Spleen (tissue), 7 donors: ENCODE measurements around the gene CDK12.

Experiments used
- POLR2A ChIP-seq, 3 donors: fragments of 450-650 bp; IDR thresholded peaks; one replicate each; pipeline ENCODE4 v1.5.1; 2017; ENCODE audit warnings: antibody characterized with exemption in 3 of 3, mild to moderate bottlenecking in 1 of 3
- POLR2AphosphoS5 ChIP-seq, 3 donors: sonication (generic); formaldehyde crosslinking; IDR thresholded peaks; one replicate each; pipeline ENCODE4 v1.5.1; 2017; ENCODE audit warnings: antibody characterized with exemption in 3 of 3
- TF ChIP-seq, protein P1 (sequence below), 11 experiments: fragments of 200-600 bp in 7 of 11; fragments of 450-650 bp in 4 of 11; sonication (generic) in 4 of 11; IDR thresholded peaks in 8 of 11; conservative IDR thresholded peaks in 3 of 11; 1 replicate in 7 of 11; 2 replicates in 4 of 11; pipeline versions ENCODE4 v1.4.0 to v1.8.0; 2016 to 2021; ENCODE audit warnings: antibody characterized with exemption in 11 of 11, inconsistent platforms in 4 of 11, mild to moderate bottlenecking in 1 of 11
- donor health status: DM: no; HTN: no; CAD: no; lungs with moderate emphysema.
- donor health status: DM: no; HTN: no; CAD: no.
- donor health status: DM: no; HTN: no; CAD: no.

DNA sequence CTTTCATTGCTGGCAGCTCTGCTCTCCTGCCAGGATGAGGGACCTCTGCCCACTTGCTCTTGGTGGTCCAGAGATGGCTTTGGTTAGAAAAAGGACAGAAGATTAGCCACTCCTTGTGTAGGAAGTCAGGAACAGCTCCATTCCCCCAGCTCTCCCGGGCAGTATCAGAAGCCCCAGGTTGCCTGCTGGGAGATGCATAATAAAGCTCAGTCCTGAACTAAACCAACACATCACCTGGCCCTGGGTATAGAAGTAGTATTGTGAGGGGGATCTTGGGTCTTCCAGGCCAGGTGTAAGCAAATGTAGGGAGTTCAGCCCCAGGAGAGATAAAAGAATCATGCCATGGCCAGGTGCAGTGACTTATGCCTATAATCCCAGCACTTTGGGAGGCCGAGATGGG lies 94.1 kb downstream of the CDK12 start:
- TF ChIP-seq, protein P1, sequence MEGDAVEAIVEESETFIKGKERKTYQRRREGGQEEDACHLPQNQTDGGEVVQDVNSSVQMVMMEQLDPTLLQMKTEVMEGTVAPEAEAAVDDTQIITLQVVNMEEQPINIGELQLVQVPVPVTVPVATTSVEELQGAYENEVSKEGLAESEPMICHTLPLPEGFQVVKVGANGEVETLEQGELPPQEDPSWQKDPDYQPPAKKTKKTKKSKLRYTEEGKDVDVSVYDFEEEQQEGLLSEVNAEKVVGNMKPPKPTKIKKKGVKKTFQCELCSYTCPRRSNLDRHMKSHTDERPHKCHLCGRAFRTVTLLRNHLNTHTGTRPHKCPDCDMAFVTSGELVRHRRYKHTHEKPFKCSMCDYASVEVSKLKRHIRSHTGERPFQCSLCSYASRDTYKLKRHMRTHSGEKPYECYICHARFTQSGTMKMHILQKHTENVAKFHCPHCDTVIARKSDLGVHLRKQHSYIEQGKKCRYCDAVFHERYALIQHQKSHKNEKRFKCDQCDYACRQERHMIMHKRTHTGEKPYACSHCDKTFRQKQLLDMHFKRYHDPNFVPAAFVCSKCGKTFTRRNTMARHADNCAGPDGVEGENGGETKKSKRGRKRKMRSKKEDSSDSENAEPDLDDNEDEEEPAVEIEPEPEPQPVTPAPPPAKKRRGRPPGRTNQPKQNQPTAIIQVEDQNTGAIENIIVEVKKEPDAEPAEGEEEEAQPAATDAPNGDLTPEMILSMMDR (IDR thresholded peaks at IDR 0.05 in 8 of 11, conservative IDR thresholded peaks at IDR 0.05 in 3 of 11), result no peak
- TF ChIP-seq POLR2AphosphoS5 (IDR thresholded peaks at IDR 0.05) (no peak), POLR2A (IDR thresholded peaks at IDR 0.05) (no peak)
